A549 treated with DMSO at 1 μM for 4 hours (cell line): ENCODE data around the gene IFNA13. TPM values are rescaled to one million over a fixed set of nuclear protein-coding genes. Genes with fewer than 3 reads are reported as not detected.

ENCODE experiments used
- total RNA-seq: library from RNA; stranded (reverse); fragments of 200-300 nt; extraction: Qiagen RNA extraction; gene quantifications from 5 replicates; pipeline ENCODE4 v1.2.3, GENCODE V29; 2022; ENCODE audit warnings: low read depth

IFNA13 gene
- total RNA-seq, result not detected in 5 replicates

DNA sequence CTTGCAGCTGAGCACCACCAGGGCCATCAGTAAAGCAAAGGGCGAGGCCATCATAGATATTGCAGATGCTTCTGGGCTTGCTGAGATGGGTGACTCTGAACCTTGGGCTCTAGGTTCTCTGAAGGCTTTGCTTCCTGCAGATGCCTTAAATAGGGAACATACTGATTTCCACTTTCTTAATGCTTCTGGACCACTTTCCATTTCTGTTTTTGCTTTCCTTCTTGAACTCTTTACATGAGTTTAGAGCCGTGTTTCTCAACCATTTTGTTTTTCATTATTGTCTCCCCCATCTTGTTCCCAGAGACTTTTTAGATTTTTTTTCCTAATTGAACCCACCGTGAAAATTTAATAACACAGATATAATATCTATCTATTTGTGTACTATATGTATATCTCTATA lies at the start of gene IFNA13:
TSS of gene IFNA13 (minus strand) at position 101 of the 400 bp plus-strand sequence. CDS start at position 54, 47 bp downstream.

GRCh38 chr9:21408817-21409216 lies 41.0 kb upstream of the IFNA13 start, which contains the start of gene IFNA8:
IFNA8 (plus strand) TSS chr9:21409117; CDS start chr9:21409177, 60 bp downstream.

DNA sequence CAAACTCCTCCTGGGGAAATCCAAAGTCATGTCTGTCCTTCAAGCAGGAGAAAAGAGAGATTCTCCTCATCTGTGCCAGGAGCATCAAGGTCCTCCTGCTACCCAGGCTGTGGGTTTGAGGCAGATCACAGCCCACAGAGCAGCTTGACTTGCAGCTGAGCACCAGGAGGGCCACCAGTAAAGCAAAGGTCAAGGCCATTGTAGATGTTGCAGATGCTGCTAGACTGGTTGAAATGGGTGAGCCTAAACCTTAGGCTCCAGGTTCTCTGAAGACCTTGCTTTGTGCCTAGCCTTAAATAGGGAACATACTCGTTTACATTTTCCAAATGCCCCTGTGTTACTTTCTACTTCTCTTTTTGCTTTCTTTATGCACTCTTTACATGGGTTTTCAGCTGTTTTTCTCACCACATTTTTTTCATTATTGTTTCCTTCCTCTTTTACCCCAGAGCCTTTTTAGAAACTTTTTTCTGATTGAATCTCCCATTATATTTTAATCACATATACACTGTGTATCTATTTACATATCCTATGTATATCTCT lies 17.3 kb upstream of the IFNA13 start, which contains the start of gene IFNA2:
TSS of gene IFNA2 (minus strand) at position 268 of the 540 bp plus-strand sequence. CDS start at position 199, 69 bp downstream.

DNA sequence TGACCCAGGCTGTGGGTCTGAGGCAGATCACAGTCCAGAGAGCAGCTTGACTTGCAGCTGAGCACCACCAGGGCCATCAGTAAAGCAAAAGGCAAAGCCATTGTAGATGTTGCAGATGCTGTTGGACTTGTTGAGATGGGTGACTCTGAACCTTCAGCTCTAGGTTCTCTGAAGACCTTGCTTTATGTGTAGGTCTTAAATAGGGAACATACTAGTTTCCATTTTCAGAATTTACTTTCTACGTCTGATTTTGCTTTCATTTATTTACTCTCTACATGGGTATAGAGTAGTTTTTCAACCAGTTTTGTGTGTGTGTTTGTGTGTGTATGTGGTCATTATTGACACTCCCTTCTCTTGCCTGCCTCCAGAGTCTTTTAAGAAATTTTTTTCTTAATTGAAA lies 17.1 kb downstream of the IFNA13 start, which contains the start of gene IFNA6:
TSS of gene IFNA6 (minus strand) at position 101 of the 400 bp plus-strand sequence. CDS start at position 101, 0 bp downstream.

DNA sequence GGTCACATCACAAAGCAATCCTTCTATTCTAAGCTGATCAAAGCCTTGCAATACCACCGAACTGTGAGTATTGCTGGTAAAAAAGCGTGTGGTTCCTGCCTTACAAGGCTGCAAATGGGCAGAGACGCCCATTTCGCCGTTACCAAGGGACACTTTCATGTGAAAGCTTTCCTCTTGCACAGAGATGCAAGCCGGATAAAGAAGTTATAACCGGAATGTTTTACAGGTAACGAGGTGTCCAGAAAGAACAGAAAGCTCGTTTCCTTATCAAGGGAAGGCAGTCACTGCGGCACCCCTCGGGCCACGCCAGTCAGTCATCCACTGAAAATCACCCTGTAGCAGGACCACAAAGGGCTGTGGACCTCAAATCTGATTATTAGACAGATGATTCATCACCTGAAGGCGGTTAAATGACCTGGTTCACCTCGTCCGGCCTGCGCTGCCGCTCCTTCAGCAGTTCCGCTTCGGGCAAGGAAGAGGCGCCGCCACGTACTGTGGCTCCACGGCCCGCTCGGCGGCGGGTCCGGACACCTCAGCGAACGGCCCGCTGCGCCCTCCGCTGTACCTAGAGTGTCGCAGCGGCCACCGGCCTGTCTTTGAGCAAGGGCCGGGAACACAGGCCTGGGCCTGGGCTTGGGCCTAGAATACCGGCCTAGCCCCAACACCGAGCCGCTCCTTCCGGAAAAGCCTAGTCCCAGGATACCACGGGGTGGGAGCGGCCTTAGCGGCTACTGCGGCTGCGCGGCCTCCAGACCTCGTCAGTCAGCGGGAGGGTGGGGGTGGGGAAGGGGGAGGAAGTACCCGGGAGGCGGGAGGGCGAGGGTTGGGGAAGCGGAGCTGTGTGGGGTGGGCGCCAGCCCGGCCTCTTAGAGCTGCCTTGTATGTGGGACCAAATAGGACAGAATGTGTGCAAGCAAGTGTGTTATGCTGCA lies 32.9 kb downstream of the IFNA13 start, which contains the start of gene KLHL9:
TSS of gene KLHL9 (minus strand) at position 704 of the 932 bp plus-strand sequence. CDS start at position 159, 545 bp downstream.

Other genes starting within 250 kb of the IFNA13 start
- gene IFNW1, start 226.2 kb downstream of the IFNA13 start, total RNA-seq, result not detected in 5 replicates
- not detected in 5 replicates for gene IFNA21, start 201.4 kb downstream of the IFNA13 start, total RNA-seq
- gene IFNA4, start 180.5 kb downstream of the IFNA13 start, total RNA-seq, result not detected in 5 replicates
- gene IFNA7, start 165.9 kb downstream of the IFNA13 start, total RNA-seq, result not detected in 5 replicates
- not detected in 5 replicates for gene IFNA10, start 160.9 kb downstream of the IFNA13 start, total RNA-seq
- gene IFNA16, start 150.7 kb downstream of the IFNA13 start, total RNA-seq, result not detected in 5 replicates
- gene IFNA17, start 139.8 kb downstream of the IFNA13 start, total RNA-seq, result not detected in 5 replicates
- gene IFNA14, start 128.1 kb downstream of the IFNA13 start, total RNA-seq, result not detected in 5 replicates
- gene IFNA5, start 62.7 kb downstream of the IFNA13 start, total RNA-seq, result not detected in 5 replicates
- gene KLHL9, start 32.7 kb downstream of the IFNA13 start, total RNA-seq, result 15.0 to 20.4 TPM (median 17.7 TPM) in 5 replicates
- not detected in 5 replicates for gene IFNA6, start 17.2 kb downstream of the IFNA13 start, total RNA-seq
- not detected in 5 replicates for gene IFNA2, start 17.3 kb upstream of the IFNA13 start, total RNA-seq
- not detected in 5 replicates for gene IFNA8, start 41.1 kb upstream of the IFNA13 start, total RNA-seq
- gene IFNA1, start 72.4 kb upstream of the IFNA13 start, total RNA-seq, result not detected in 5 replicates
- gene IFNE, start 114.3 kb upstream of the IFNA13 start, total RNA-seq, result 1.5 to 2.8 TPM (median 2.2 TPM) in 5 replicates